Measurements from ENCODE around the gene DCP1B. TPM values are rescaled to one million over a fixed set of nuclear protein-coding genes. Genes with fewer than 3 reads are reported as not detected.

Gene DCP1B
- polyA plus RNA-seq, 1 experiment, result 32.9 TPM

GRCh38 chr12:1972260-1972659 lies 32.0 kb downstream of the DCP1B start:
- peak; percentile 8 for DNase-seq (ENCODE audit: low read depth, low spot score)
- no peaks in the 10 kb centered on the region for H3K27me3 ChIP-seq (ENCODE audit: control insufficient read depth, insufficient read depth, low read length)
- no peaks in the 10 kb centered on the region for H3K9me3 ChIP-seq (ENCODE audit: control insufficient read depth, insufficient read depth, low read length)
- H3K27ac ChIP-seq (ENCODE audit: low read depth, low read length), result no peak overlapping the region
- POLR2A ChIA-PET, result interaction anchor here (0.7 kb wide), 1 partner anchor 38 kb away, joined by 4 read pairs; no protein-coding TSS in a partner anchor
- CTCF ChIA-PET, result interaction anchor here (0.9 to 6.5 kb wide), 2 partner anchors 32 to 62 kb away, joined by 3 to 36 read pairs; no protein-coding TSS in a partner anchor
- TF ChIP-seq CTCF (IDR thresholded peaks at IDR 0.05; ENCODE audit: low read depth, low read length), result no peak
- H3K4me3 ChIP-seq (ENCODE audit: low read depth, low read length), result no peak overlapping the region; the same call in 1 of the 2 replicates

GRCh38 chr12:1970331-1970900 lies 33.8 kb downstream of the DCP1B start:
- CTCF ChIA-PET, result interaction anchor here (6.5 kb wide), 1 partner anchor 30 kb away, joined by 36 read pairs; no protein-coding TSS in a partner anchor
- Histone ChIP-seq H3K4me3 (ENCODE audit: low read depth, low read length) (no peak overlapping the region), H3K27ac (ENCODE audit: low read depth, low read length) (no peak overlapping the region), H3K9me3 (ENCODE audit: control insufficient read depth, insufficient read depth, low read length) (no peaks in the 10 kb centered on the region), H3K27me3 (ENCODE audit: control insufficient read depth, insufficient read depth, low read length) (no peaks in the 10 kb centered on the region)
- no peak for DNase-seq (ENCODE audit: low read depth, low spot score)
- TF ChIP-seq CTCF (IDR thresholded peaks at IDR 0.05; ENCODE audit: low read depth, low read length), result no peak
- POLR2A ChIA-PET, result no interaction called here

GRCh38 chr12:1966561-1967226 lies 37.6 kb downstream of the DCP1B start:
- ChIA-PET POLR2A (interaction anchor here (0.6 kb wide), 1 partner anchor 26 kb away, joined by 3 read pairs; no protein-coding TSS in a partner anchor), CTCF (interaction anchor here (0.6 to 3.2 kb wide), 4 partner anchors 10 to 68 kb away, joined by 3 to 21 read pairs (median 8); no protein-coding TSS in a partner anchor)

GRCh38 chr12:1965916-1966315 lies 38.3 kb downstream of the DCP1B start:
- ChIA-PET CTCF (interaction anchor here (1.3 to 3.2 kb wide), 2 partner anchors 26 to 69 kb away, joined by 3 to 21 read pairs; no protein-coding TSS in a partner anchor), POLR2A (interaction anchor here (0.6 kb wide), 1 partner anchor 27 kb away, joined by 3 read pairs; no protein-coding TSS in a partner anchor)
- no peak for TF ChIP-seq CTCF (IDR thresholded peaks at IDR 0.05; ENCODE audit: low read depth, low read length)
- H3K27ac ChIP-seq (ENCODE audit: low read depth, low read length), result no peak overlapping the region
- H3K27me3 ChIP-seq (ENCODE audit: control insufficient read depth, insufficient read depth, low read length), result no peaks in the 10 kb centered on the region
- no peak overlapping the region for H3K4me3 ChIP-seq (ENCODE audit: low read depth, low read length)
- no peak for DNase-seq (ENCODE audit: low read depth, low spot score)
- H3K9me3 ChIP-seq (ENCODE audit: control insufficient read depth, insufficient read depth, low read length), result no peaks in the 10 kb centered on the region

More at GRCh38 chr12:1966561-1967226, 37.6 kb downstream of the DCP1B start:
- no peaks in the 10 kb centered on the region for H3K9me3 ChIP-seq (ENCODE audit: control insufficient read depth, insufficient read depth, low read length)
- no peak for DNase-seq (ENCODE audit: low read depth, low spot score)
- no peak for TF ChIP-seq CTCF (IDR thresholded peaks at IDR 0.05; ENCODE audit: low read depth, low read length)
- no peak overlapping the region for H3K4me3 ChIP-seq (ENCODE audit: low read depth, low read length)
- H3K27ac ChIP-seq (ENCODE audit: low read depth, low read length), result no peak overlapping the region
- no peaks in the 10 kb centered on the region for H3K27me3 ChIP-seq (ENCODE audit: control insufficient read depth, insufficient read depth, low read length)
